ENCODE data around the gene LRRK2.

DNA sequence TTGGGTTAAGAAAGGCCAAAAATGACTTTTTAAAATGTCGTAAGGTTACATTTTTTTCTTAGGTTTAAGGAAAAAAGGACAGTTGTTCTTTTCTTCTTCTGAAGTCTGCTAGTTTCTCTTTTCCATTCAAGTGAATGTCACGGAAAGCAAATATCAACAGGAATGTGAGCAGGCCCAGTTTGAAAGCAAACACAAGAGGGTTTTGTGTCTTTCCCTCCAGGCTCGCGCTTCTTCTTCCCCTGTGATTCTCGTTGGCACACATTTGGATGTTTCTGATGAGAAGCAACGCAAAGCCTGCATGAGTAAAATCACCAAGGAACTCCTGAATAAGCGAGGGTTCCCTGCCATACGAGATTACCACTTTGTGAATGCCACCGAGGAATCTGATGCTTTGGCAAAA, 85.4 kb downstream of the LRRK2 start:
- TF ChIP-seq POLR2AphosphoS5 (IDR thresholded peaks at IDR 0.05; ENCODE audit: low read depth, low read length) (no peak), SIN3A (IDR thresholded peaks at IDR 0.05; ENCODE audit: borderline replicate concordance, insufficient read depth, low read depth, low read length) (no peak)
- TF ChIP-seq, protein P1, sequence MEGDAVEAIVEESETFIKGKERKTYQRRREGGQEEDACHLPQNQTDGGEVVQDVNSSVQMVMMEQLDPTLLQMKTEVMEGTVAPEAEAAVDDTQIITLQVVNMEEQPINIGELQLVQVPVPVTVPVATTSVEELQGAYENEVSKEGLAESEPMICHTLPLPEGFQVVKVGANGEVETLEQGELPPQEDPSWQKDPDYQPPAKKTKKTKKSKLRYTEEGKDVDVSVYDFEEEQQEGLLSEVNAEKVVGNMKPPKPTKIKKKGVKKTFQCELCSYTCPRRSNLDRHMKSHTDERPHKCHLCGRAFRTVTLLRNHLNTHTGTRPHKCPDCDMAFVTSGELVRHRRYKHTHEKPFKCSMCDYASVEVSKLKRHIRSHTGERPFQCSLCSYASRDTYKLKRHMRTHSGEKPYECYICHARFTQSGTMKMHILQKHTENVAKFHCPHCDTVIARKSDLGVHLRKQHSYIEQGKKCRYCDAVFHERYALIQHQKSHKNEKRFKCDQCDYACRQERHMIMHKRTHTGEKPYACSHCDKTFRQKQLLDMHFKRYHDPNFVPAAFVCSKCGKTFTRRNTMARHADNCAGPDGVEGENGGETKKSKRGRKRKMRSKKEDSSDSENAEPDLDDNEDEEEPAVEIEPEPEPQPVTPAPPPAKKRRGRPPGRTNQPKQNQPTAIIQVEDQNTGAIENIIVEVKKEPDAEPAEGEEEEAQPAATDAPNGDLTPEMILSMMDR (IDR thresholded peaks at IDR 0.05): no peak
